DND-41 (cell line): ENCODE data around the gene LIG1.

ENCODE experiments used
- EZH2 ChIP-seq: IDR thresholded peaks from 3 replicates; pipeline ENCODE4 v1.6.1; 2012; ENCODE audit warnings: borderline replicate concordance, low read depth, mild to moderate bottlenecking, moderate library complexity, low read length, inconsistent platforms; ENCODE audit not compliant: severe bottlenecking
- TF ChIP-seq, protein P1 (sequence below): IDR thresholded peaks from 2 replicates; pipeline ENCODE4 v1.5.1; 2012; ENCODE audit warnings: borderline replicate concordance, low read length, moderate library complexity, mild to moderate bottlenecking; ENCODE audit not compliant: poor library complexity, severe bottlenecking; ENCODE audit errors: extremely low read depth

DNA sequence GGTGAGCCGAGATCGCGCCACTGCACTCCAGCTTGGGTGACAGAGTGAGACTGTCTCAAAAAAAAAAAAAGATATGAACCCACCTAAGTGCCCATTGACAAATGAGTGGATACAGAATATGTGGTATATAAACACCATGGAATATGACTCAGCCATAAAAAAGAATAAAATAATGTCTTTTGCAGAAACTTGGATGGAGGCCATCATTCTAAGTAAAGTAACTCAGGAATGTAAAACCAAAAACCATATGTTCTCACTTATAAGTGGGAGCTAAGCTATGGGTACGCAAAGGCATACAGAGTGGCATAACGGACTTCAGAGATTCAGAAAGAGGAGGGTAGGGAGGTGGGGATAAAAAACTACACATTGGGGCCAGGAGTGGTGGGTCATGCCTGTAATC is 89.0 kb downstream of the LIG1 start:
- TF ChIP-seq, protein P1, sequence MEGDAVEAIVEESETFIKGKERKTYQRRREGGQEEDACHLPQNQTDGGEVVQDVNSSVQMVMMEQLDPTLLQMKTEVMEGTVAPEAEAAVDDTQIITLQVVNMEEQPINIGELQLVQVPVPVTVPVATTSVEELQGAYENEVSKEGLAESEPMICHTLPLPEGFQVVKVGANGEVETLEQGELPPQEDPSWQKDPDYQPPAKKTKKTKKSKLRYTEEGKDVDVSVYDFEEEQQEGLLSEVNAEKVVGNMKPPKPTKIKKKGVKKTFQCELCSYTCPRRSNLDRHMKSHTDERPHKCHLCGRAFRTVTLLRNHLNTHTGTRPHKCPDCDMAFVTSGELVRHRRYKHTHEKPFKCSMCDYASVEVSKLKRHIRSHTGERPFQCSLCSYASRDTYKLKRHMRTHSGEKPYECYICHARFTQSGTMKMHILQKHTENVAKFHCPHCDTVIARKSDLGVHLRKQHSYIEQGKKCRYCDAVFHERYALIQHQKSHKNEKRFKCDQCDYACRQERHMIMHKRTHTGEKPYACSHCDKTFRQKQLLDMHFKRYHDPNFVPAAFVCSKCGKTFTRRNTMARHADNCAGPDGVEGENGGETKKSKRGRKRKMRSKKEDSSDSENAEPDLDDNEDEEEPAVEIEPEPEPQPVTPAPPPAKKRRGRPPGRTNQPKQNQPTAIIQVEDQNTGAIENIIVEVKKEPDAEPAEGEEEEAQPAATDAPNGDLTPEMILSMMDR, result no peak
- no peak for TF ChIP-seq EZH2
